OCI-LY1 (cell line): ENCODE measurements around the gene ZSCAN25.

Source experiments
- H2AFZ ChIP-seq: fragments of 200-600 bp; sonication (generic), shearing (Covaris generic); 2 replicates; pipeline ENCODE4 v1.6.0; 2014; ENCODE audit warnings: antibody characterized with exemption, mild to moderate bottlenecking, low read length
- H3F3A ChIP-seq: fragments of 200-600 bp; sonication (generic), shearing (Covaris generic); 2 replicates; pipeline ENCODE4 v1.6.0; 2014; ENCODE audit warnings: mild to moderate bottlenecking, antibody characterized with exemption, low read length, moderate library complexity; ENCODE audit not compliant: insufficient read depth
- H3K27ac ChIP-seq: fragments of 200-600 bp; sonication (generic); 2 replicates; pipeline ENCODE4 v1.5.1; 2014; ENCODE audit warnings: low read length, mixed run types, mild to moderate bottlenecking, low read depth; ENCODE audit not compliant: poor library complexity, severe bottlenecking
- H3K27me3 ChIP-seq: fragments of 200-600 bp; sonication (generic); 2 replicates; pipeline ENCODE4 v1.6.0; 2014; ENCODE audit warnings: antibody characterized with exemption, mild to moderate bottlenecking, low read length, moderate library complexity; ENCODE audit not compliant: insufficient read depth
- H3K36me3 ChIP-seq: fragments of 200-600 bp; sonication (generic); 2 replicates; pipeline ENCODE4 v1.6.1; 2014; ENCODE audit warnings: mild to moderate bottlenecking, antibody characterized with exemption, low read length, moderate library complexity, mixed read lengths; ENCODE audit not compliant: insufficient read depth
- H3K4me1 ChIP-seq: fragments of 200-600 bp; sonication (generic); 2 replicates; pipeline ENCODE4 v1.5.1; 2014; ENCODE audit warnings: mild to moderate bottlenecking, low read length, moderate library complexity; ENCODE audit not compliant: insufficient read depth, severe bottlenecking
- H3K4me2 ChIP-seq: fragments of 200-600 bp; sonication (generic), shearing (Covaris generic); 2 replicates; pipeline ENCODE4 v1.6.1; 2014; ENCODE audit warnings: low read length
- H3K4me3 ChIP-seq: fragments of 200-600 bp; sonication (generic); 2 replicates; pipeline ENCODE4 v1.5.1; 2014; ENCODE audit warnings: low read length, low read depth, mild to moderate bottlenecking, mixed read lengths; ENCODE audit not compliant: poor library complexity, severe bottlenecking
- H3K79me2 ChIP-seq: fragments of 200-600 bp; shearing (Covaris generic); 2 replicates; pipeline ENCODE4 v1.6.1; 2016; ENCODE audit warnings: mixed run types, low read length, mixed read lengths; ENCODE audit not compliant: insufficient read depth
- H3K9ac ChIP-seq: fragments of 200-600 bp; sonication (generic), shearing (Covaris generic); 2 replicates; pipeline ENCODE4 v1.6.1; 2014; ENCODE audit warnings: mild to moderate bottlenecking, low read length, mixed read lengths
- H3K9me2 ChIP-seq: fragments of 200-600 bp; sonication (generic), shearing (Covaris generic); 2 replicates; pipeline ENCODE4 v1.6.1; 2014; ENCODE audit warnings: low read depth, mild to moderate bottlenecking, low read length, mixed read lengths
- H3K9me3 ChIP-seq: fragments of 200-600 bp; shearing (Covaris generic); 2 replicates; pipeline ENCODE4 v1.6.1; 2014; ENCODE audit warnings: low read length, mixed read lengths
- H4K20me1 ChIP-seq: fragments of 200-600 bp; sonication (generic), shearing (Covaris generic); 2 replicates; pipeline ENCODE4 v1.6.0; 2016; ENCODE audit warnings: mild to moderate bottlenecking, low read length; ENCODE audit not compliant: insufficient read depth
- CTCF ChIP-seq: fragments of 200-600 bp; sonication (generic), shearing (Covaris generic); IDR thresholded peaks from 2 replicates; pipeline ENCODE4 v1.5.1; 2017; ENCODE audit warnings: mild to moderate bottlenecking, antibody characterized with exemption, low read length, moderate library complexity, mixed read lengths
- EZH2 ChIP-seq: fragments of 200-600 bp; sonication (generic), shearing (Covaris generic); IDR thresholded peaks from 2 replicates; pipeline ENCODE4 v1.8.0; 2017; ENCODE audit warnings: borderline replicate concordance, mixed run types, mild to moderate bottlenecking, antibody characterized with exemption, low read length, moderate library complexity, mixed read lengths

ZSCAN25 gene

GRCh38 chr7:99615989-99616358, 772 bp upstream of the ZSCAN25 start:
- H3F3A ChIP-seq: no peaks in the 10 kb centered on the region
- H3K9ac ChIP-seq: peak overlapping the region; percentile 90; the same call in 1 of the 2 replicates
- 0 out of 2 replicates have a peak, but pooled peaks cover 5% of the 10 kb centered on the region for H3K79me2 ChIP-seq
- no peaks in the 10 kb centered on the region for H4K20me1 ChIP-seq
- H3K4me1 ChIP-seq: peaks cover 17% of the 10 kb centered on the region
- H3K27me3 ChIP-seq: 0 out of 2 replicates have a peak, but pooled peaks cover 3% of the 10 kb centered on the region
- H2AFZ ChIP-seq: peak overlapping the region; percentile 81
- TF ChIP-seq EZH2: no peak
- no peak for TF ChIP-seq CTCF
- peak overlapping the region; percentile 88 for H3K4me3 ChIP-seq
- no peaks in the 10 kb centered on the region for H3K9me2 ChIP-seq
- peaks cover 29% of the 10 kb centered on the region for H3K36me3 ChIP-seq
- H3K4me2 ChIP-seq: peak overlapping the region; percentile 91
- H3K9me3 ChIP-seq: no peaks in the 10 kb centered on the region
- no peak overlapping the region for H3K27ac ChIP-seq

- Histone ChIP-seq H3K27me3 (no peaks in the 10 kb centered on the region), H3F3A (no peaks in the 10 kb centered on the region), H3K4me3 (peak overlapping the region; percentile 88), H3K79me2 (0 out of 2 replicates have a peak, but pooled peaks cover 5% of the 10 kb centered on the region), H3K9me3 (no peaks in the 10 kb centered on the region), H3K4me1 (peaks cover 17% of the 10 kb centered on the region), H2AFZ (no peak overlapping the region), H3K36me3 (peaks cover 42% of the 10 kb centered on the region), H3K27ac (no peak overlapping the region), H4K20me1 (no peaks in the 10 kb centered on the region), H3K9me2 (no peaks in the 10 kb centered on the region), H3K4me2 (peak overlapping the region; percentile 91), H3K9ac (peak overlapping the region; percentile 90)
- no peak for TF ChIP-seq EZH2
- no peak for TF ChIP-seq CTCF
Observed at GRCh38 chr7:99617192-99617781, 541 bp downstream of the ZSCAN25 start.

- no peaks in the 10 kb centered on the region for H3K27me3 ChIP-seq
- 0 out of 2 replicates have a peak, but pooled peaks cover 5% of the 10 kb centered on the region for H3K79me2 ChIP-seq
- TF ChIP-seq EZH2 (no peak), CTCF (no peak)
- peaks cover 56% of the 10 kb centered on the region for H3K36me3 ChIP-seq
- no peak overlapping the region for H3K27ac ChIP-seq
- H3K4me3 ChIP-seq: no peak overlapping the region
- no peaks in the 10 kb centered on the region for H3K9me3 ChIP-seq
- no peak overlapping the region for H2AFZ ChIP-seq
- H3K4me2 ChIP-seq: no peak overlapping the region
- no peaks in the 10 kb centered on the region for H4K20me1 ChIP-seq
- H3K9me2 ChIP-seq: no peaks in the 10 kb centered on the region
- no peak overlapping the region for H3K9ac ChIP-seq
- H3K4me1 ChIP-seq: peaks cover 17% of the 10 kb centered on the region
- H3F3A ChIP-seq: no peaks in the 10 kb centered on the region
Observed at GRCh38 chr7:99618726-99619125, 2.0 kb downstream of the ZSCAN25 start.
